Hippocampal formation (tissue), 2 donors: ENCODE data around the gene CCDC24.

ENCODE experiments used
- DNase-seq, 2 donors: peaks; one replicate each; lab custom pipeline; 2025; lab: John Stamatoyannopoulos, UW

Gene CCDC24

DNA sequence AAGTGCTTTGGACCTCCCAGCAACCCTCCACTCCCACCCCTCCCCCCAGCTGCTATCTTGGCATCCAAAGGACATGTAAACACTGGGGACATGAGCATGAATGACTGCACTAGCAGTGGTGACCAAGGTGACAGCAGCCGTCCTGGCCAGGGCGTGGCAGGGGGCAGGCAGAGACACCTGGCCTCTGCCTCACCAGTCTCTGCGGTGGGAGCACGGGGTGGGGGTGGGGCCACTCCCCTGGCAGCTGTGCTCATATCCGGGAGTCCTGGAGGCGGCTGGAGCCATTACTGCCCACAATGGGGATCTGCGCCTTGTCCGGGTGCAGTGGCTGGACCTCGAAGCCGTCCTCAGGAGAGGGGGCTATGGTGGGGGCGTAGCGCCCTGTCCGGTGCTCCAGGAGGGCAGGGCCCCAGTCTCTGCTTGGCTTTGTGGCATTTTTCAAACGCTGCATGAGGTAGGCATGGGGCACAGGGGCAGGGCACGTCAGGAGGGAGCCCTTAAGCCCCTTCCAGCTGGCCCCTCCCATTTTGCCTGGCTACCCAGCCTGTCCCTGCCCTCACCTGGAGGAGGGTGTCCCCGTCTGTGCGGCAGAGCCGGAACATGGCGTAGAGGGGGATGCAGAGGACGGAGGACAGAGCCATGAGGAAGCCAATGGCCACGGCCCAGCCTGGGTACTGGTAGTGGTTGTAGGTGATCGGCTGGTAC is 6.0 kb downstream of the CCDC24 start:
- no peak for DNase-seq

GRCh38 chr1:43998000-43998378 is 6.6 kb downstream of the CCDC24 start:
- DNase-seq, result no peak

- DNase-seq, result no peak
Observed at GRCh38 chr1:43999455-43999854, 8.1 kb downstream of the CCDC24 start.

DNA sequence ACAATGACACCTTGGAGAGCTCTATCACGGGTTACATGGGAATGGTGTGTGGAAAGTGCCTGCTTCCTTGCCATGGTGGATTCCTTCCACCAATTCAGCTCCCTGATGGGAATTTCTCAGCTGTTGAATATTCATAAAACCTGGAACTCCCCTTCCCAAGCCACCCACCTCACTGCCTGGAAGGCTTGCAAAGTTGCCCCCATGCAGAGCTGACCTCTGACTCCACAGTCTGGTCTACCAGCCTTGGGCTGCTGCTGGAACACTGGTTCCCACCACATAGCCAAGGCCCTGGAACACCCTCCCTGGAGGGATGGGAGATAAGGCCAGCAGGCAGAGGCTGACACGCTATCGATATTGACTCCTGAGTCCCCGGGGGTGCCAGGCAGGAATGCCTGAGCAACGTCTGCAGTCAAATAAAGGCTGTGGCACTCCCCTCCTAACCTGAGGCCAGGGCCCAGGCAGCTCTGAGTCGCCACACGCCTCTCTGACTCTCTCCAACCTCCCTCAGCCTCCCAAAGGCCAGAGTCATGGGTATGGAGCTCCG is 8.8 kb downstream of the CCDC24 start:
- no peak for DNase-seq

- no peak for DNase-seq
Observed at GRCh38 chr1:44002165-44002564, 10.8 kb downstream of the CCDC24 start.

- no peak for DNase-seq
Observed at GRCh38 chr1:44002606-44003157, 11.3 kb downstream of the CCDC24 start.

- DNase-seq, result no peak
Observed at GRCh38 chr1:44008259-44008658, 16.9 kb downstream of the CCDC24 start.

DNA sequence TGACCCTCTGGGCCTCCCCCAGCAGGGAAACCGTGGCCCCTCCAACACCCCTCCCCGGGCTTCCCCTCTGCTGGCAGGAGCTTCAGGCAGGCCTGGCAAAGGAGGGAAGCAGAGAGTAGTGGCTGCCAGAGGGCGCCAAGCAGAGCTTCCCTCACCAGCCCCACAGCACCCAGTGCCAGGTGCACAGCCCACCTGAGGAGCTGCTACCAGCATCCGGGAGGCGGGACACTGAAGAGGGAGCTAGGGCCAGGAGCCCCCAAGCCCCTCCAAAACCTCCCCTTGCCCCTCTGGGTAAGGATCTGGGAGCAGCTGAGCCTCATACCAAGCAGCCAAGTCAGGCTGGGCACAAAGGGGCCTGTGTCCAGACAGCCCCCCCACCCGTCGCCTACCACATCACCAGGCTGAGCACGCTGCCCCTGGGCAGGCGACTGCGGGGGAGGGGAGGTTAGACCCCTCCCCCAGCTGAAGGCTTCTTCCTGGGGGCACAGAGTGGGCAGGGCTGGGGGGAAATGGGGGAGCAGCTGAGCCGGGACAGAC is 19.6 kb downstream of the CCDC24 start:
- peak; percentile 73 to 86 for DNase-seq

GRCh38 chr1:44012404-44012803 is 21.0 kb downstream of the CCDC24 start:
- DNase-seq, result no peak

GRCh38 chr1:44012941-44013609 is 21.7 kb downstream of the CCDC24 start:
- DNase-seq, result peak; percentile 21 to 54

- DNase-seq, result peak in 1 of 2 donors; percentile 45
Observed at GRCh38 chr1:44013949-44014348, 22.6 kb downstream of the CCDC24 start.

- DNase-seq, result no peak
Observed at GRCh38 chr1:44014365-44015104, 23.1 kb downstream of the CCDC24 start.

DNA sequence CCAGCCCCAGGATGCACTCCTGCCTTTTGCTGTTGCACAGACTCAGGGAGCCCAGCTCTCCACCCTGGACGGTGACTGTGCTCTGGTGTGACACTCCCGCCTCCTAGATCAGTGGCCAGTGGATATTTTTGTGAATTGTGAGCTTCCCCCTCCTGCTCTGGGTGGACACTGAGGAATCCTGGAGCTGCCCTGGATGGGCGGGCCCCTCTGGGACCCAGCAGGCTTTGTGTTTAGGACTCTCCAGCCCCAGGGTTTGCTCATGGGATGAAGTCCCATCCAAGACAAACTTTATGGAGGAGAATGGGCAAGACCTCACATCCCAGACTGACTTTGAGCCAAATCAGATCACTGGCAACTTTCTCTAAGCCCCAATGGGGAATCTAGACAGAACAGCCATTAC is 23.8 kb downstream of the CCDC24 start:
- DNase-seq, result no peak

GRCh38 chr1:44016041-44016889 is 24.9 kb downstream of the CCDC24 start:
- peak in 1 of 2 donors; percentile 67 for DNase-seq

DNA sequence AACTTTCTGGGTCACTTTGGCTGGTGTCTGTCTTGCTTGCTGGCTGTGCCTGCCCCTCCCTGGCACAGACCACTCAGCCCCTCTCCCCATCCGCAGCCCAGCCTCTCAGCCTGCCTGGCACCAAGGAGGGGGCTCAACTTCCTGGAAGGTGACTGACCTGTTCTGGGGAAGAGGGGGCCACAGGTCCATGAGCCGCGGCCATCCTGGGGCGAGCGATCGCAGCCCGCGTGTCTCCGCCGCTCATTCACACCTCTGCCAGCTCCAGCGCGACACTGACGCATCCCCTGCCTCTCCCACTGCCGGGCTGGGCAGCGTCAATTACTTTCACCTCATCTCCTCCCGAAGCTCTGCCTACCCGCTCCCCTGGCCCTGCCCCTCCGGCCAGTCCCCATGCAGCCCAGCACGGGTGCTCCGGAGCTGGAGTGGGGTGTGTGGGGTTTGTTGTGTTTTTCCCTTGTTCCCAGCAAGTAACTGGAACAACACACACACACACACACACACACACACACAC is 25.5 kb downstream of the CCDC24 start:
- peak in 1 of 2 donors; percentile 60 for DNase-seq

GRCh38 chr1:44019466-44019948 is 28.1 kb downstream of the CCDC24 start:
- DNase-seq, result peak; percentile 42 to 72

DNA sequence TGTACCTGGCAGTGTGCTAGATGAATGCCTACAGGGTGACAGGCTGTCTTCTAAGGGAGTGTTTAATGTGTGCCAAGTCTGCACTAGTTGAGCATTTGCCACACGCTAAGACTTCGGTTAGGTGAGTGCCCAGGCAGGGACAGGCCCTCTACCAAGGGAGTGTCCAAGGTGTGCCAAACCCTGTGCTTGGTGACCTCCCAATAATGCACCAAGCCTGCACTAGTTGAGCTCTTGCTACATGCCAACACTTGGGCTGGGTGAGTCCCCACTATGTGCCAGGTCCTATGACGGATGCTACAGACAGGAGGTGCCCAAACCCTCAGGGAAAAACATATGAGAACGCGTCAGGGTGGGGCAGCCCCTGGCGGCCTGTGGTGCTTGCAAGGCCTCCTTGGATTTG is 29.1 kb downstream of the CCDC24 start:
- no peak for DNase-seq

GRCh38 chr1:44021156-44021555 is 29.8 kb downstream of the CCDC24 start:
- no peak for DNase-seq

DNA sequence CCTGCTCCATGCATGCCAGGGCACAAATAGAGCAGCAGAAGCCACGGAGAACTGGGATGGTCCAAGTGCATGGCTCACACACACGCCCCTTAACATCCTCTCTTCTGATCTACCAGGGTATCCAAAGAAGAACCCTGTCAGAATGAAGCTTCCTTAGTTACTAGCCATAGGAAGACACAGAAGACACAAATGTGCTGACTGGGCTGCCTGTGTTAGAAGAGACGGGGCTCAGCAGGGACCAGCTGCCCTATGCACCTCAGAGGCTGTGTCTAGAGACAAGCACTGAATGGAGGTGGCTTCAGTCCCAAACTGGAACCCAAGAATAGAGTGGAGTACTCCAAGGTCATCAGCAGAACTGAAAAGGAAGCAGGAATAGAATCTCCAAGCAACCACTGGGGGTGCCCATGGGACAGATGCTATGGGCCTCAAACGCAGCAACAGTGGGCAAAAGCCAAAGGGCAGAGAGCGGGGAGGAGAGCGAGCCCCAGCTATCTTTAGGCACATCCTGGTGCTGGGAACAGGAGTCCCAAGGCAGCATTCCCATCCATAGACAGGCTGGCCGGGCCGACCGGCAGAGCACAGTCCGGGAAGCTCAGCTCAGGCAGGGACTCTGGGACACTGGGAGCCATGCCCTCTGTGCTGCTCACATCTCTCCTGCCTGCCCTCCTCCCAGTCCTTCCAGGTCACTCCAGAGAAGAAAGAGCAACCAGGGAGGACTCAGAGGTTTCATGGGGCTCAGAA is 30.4 kb downstream of the CCDC24 start:
- DNase-seq, result no peak
